Tibial nerve (tissue), 4 donors: ENCODE results near the gene TRIM41. TPM values are rescaled to one million over a fixed set of nuclear protein-coding genes. Genes with fewer than 3 reads are reported as not detected.

Source experiments
- DNase-seq, 2 donors: peaks; one replicate each; pipeline ENCODE4 v3.0.0-alpha.2; 2019; ENCODE audit warnings: low spot score in 2 of 2
- H3K27ac ChIP-seq, 4 donors: fragments of 200-600 bp; sonication (generic) in 3 of 4; one replicate each; pipeline ENCODE4 v1.5.1; 2017 to 2019; ENCODE audit warnings: mild to moderate bottlenecking in 1 of 4
- H3K27me3 ChIP-seq, 2 donors: fragments of 200-600 bp; sonication (generic) in 1 of 2; one replicate each; pipeline versions ENCODE4 v1.5.1 to v1.6.0; 2017 to 2019
- H3K36me3 ChIP-seq, 3 donors: fragments of 200-600 bp; sonication (generic); one replicate each; pipeline ENCODE4 v1.5.1; 2018 to 2019
- H3K4me1 ChIP-seq, 4 donors: fragments of 200-600 bp; sonication (generic) in 3 of 4; one replicate each; pipeline ENCODE4 v1.5.1; 2017 to 2019
- H3K4me3 ChIP-seq, 4 donors: fragments of 200-600 bp; sonication (generic) in 3 of 4; one replicate each; pipeline ENCODE4 v1.5.1; 2017 to 2019; ENCODE audit warnings: mild to moderate bottlenecking in 1 of 4, moderate library complexity in 1 of 4
- H3K9me3 ChIP-seq, 4 donors: fragments of 200-600 bp; sonication (generic) in 3 of 4; one replicate each; pipeline ENCODE4 v1.5.1; 2017 to 2019
- EP300 ChIP-seq, 2 donors: sonication (generic); formaldehyde crosslinking; IDR thresholded peaks; one replicate each; pipeline ENCODE4 v1.6.1; 2017; ENCODE audit warnings: antibody characterized with exemption in 2 of 2, mild to moderate bottlenecking in 1 of 2
- POLR2A ChIP-seq, 2 donors: fragments of 450-650 bp; IDR thresholded peaks; one replicate each; pipeline ENCODE4 v1.6.1; 2017; ENCODE audit warnings: antibody characterized with exemption in 2 of 2, mild to moderate bottlenecking in 2 of 2, moderate library complexity in 2 of 2
- WGBS, 2 donors: methylation state at CpG; one replicate each; pipeline ENCODE4 v1.1.5; 2018; 5-methylcytosine and 5-hydroxymethylcytosine counted together
- total RNA-seq, 4 donors: library from RNA; depleted of rRNA; stranded (reverse); fragments of >200 nt; gene quantifications; one replicate each; pipeline ENCODE4 v1.1.0, GENCODE V29; 2016
- TF ChIP-seq, protein P1 (sequence below), 5 experiments: fragments of 200-600 bp in 3 of 5; fragments of 450-650 bp in 2 of 5; sonication (generic) in 3 of 5; IDR thresholded peaks; one replicate each; pipeline ENCODE4 v1.5.1; 2016 to 2019; ENCODE audit warnings: antibody characterized with exemption in 5 of 5, mild to moderate bottlenecking in 3 of 5, moderate library complexity in 2 of 5

TRIM41 gene
- total RNA-seq, 4 donors from 2014 or later: 17.9 to 25.7 (median 22.7) TPM

DNA sequence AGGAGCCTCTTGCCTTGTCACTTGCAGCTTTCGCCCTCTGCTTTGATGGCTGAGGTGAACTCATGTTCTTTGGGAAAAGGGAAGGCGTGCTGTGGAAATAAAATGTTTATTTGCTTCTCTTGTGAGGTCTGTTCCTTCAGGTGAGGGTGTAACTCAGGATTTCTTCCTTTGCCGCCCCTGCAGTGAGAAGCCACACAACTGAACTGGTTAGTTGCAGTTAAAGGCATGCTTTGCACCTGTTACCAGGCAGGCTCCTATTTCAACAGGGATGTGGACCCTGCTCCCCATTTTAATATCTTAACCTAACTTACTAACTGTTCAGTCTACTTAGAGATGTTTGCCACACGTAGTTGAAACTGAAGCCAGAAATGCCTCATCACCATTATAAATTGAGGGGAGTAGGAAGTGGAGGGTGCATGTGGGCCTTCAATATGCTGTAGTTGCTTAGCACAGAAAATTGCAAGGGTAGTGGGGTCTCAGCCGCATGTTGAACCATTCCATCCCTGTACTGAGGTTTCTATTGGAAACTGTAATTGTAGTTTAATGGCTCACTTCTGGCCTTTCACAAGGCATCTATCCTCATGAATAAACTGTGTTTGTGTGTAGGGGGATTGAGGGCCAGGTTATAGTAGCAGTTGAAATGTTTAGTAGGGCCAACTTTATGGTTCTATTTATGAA, 12.7 kb downstream of the TRIM41 start:
- H3K4me3 ChIP-seq: no peak overlapping the region
- DNase-seq: no peak

DNA sequence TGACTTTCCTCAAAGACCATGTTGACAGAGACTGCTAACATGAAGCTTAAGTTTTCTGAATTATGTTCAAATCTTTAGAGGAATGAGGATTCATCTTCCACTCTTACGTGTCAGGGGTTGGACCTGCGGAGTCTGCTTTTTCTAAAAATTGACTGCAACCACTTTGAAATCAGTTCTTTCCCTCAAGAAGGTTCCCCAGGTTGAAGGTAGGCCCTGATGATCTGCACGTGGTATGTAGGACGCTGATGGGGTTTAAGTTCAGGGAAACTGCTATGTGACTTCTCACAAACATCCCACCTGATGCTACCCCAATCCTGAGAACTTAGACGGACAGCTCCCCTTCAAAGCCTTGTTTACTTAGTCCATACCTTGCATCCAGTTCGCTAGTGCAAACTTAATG, 13.4 kb downstream of the TRIM41 start:
- Histone ChIP-seq H3K4me3 (no peak overlapping the region), H3K27me3 (no peaks in the 10 kb centered on the region), H3K9me3 (no peaks in the 10 kb centered on the region), H3K27ac (no peak overlapping the region), H3K36me3 (peaks cover 24 to 100% (median 36%) of the 10 kb centered on the region in 3 donors), H3K4me1 (peaks cover 0 to 23% (median 6%) of the 10 kb centered on the region in 4 donors)
- WGBS, 2 donors: 78 to 82% methylated on average over 6 of the region's 6 CpGs
- TF ChIP-seq EP300 (IDR thresholded peaks at IDR 0.05) (no peak), POLR2A (IDR thresholded peaks at IDR 0.05) (no peak)
- TF ChIP-seq, protein P1, sequence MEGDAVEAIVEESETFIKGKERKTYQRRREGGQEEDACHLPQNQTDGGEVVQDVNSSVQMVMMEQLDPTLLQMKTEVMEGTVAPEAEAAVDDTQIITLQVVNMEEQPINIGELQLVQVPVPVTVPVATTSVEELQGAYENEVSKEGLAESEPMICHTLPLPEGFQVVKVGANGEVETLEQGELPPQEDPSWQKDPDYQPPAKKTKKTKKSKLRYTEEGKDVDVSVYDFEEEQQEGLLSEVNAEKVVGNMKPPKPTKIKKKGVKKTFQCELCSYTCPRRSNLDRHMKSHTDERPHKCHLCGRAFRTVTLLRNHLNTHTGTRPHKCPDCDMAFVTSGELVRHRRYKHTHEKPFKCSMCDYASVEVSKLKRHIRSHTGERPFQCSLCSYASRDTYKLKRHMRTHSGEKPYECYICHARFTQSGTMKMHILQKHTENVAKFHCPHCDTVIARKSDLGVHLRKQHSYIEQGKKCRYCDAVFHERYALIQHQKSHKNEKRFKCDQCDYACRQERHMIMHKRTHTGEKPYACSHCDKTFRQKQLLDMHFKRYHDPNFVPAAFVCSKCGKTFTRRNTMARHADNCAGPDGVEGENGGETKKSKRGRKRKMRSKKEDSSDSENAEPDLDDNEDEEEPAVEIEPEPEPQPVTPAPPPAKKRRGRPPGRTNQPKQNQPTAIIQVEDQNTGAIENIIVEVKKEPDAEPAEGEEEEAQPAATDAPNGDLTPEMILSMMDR (IDR thresholded peaks at IDR 0.05): no peak
- DNase-seq: no peak

More for the DNA sequence above, 12.7 kb downstream of the TRIM41 start:
- Histone ChIP-seq H3K36me3 (peaks cover 24 to 100% (median 36%) of the 10 kb centered on the region in 3 donors), H3K27ac (no peak overlapping the region), H3K4me1 (peaks cover 0 to 17% (median 2%) of the 10 kb centered on the region in 4 donors), H3K9me3 (no peaks in the 10 kb centered on the region), H3K27me3 (no peaks in the 10 kb centered on the region)
- 78 to 82% methylated on average over 5 of the region's 5 CpGs for WGBS, 2 donors
- TF ChIP-seq POLR2A (IDR thresholded peaks at IDR 0.05): no peak
- TF ChIP-seq EP300 (IDR thresholded peaks at IDR 0.05): no peak
- TF ChIP-seq, protein P1 (IDR thresholded peaks at IDR 0.05): no peak

DNA sequence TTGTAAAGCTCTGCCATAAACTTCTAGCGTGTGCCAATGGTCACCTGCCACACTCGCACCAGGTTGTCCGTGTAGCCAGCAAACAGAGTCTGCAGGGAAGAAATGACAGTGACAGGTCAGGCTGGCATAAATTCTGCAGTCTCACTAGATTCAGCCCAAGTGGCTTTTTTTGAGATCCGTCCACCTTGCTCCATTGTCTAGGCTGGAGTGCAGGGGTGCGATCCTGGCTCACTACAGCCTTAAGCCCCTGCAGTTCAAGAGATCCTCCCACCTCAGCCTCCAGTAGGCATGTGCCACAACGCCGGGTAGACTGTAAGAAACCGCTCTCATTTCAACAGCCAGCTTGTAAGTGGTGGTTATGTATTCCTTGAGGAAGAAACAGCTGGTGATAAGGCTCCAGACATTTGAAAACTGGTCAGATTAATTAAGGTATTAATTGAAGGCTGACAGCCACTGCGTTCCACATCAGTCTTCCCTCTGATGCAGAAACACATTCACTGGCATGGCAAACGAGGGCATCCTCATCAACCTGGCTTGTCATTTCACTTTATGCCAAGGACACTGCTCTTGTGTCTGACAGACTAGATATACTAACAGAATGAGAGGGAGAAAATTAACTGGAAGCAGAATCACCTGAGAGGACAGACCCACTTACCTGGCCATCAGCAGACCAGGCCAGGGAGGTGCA, 14.0 kb downstream of the TRIM41 start:
- Histone ChIP-seq H3K4me1 (peaks cover 0 to 29% (median 12%) of the 10 kb centered on the region in 4 donors), H3K27ac (no peak overlapping the region), H3K36me3 (peaks cover 28 to 100% (median 36%) of the 10 kb centered on the region in 3 donors), H3K9me3 (no peaks in the 10 kb centered on the region), H3K4me3 (no peak overlapping the region), H3K27me3 (no peaks in the 10 kb centered on the region)
- WGBS, 2 donors: 80 to 91% methylated on average over 10 of the region's 10 CpGs
- no peak for DNase-seq
- no peak for TF ChIP-seq EP300 (IDR thresholded peaks at IDR 0.05)

DNA sequence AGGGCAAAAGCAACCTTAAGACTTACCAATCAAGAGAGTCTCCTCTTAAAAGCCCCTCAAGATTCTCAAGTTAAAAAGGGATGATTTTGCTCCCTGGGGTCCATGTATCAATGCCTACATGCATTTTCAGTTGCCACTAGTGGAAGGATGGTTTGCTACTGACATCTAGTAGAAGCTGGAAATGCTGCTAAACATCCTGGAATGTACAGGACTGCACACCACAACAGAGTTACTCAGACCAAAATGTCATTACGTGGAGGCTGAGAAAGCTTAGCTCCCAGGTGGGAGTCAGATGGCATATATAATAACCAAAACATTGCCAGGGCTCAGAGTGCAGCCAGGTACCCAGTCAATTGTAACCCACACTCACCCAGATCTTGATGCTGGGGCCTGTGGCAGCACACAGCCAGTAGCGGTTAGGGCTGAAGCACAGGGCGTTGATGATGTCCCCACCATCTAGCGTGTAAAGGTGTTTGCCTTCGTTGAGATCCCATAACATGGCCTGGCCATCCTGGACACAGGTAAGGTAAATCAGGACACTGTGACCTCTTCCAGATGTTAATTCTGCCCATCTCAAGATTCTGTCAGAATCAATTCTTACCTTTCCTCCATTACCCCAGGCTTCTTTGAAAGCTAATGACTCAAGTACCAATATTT, 14.8 kb downstream of the TRIM41 start:
- H3K4me1 ChIP-seq: peaks cover 0 to 37% (median 18%) of the 10 kb centered on the region in 4 donors
- no peak overlapping the region for H3K4me3 ChIP-seq
- no peak overlapping the region for H3K27ac ChIP-seq
- H3K36me3 ChIP-seq: peaks cover 29 to 93% (median 36%) of the 10 kb centered on the region in 3 donors
- no peaks in the 10 kb centered on the region for H3K27me3 ChIP-seq
- no peak for DNase-seq
- no peak for TF ChIP-seq EP300 (IDR thresholded peaks at IDR 0.05)
- no peak for TF ChIP-seq POLR2A (IDR thresholded peaks at IDR 0.05)
- TF ChIP-seq, protein P1 (IDR thresholded peaks at IDR 0.05): no peak
- no peaks in the 10 kb centered on the region for H3K9me3 ChIP-seq
- 89 to 92% methylated on average over 5 of the region's 5 CpGs for WGBS, 2 donors

DNA sequence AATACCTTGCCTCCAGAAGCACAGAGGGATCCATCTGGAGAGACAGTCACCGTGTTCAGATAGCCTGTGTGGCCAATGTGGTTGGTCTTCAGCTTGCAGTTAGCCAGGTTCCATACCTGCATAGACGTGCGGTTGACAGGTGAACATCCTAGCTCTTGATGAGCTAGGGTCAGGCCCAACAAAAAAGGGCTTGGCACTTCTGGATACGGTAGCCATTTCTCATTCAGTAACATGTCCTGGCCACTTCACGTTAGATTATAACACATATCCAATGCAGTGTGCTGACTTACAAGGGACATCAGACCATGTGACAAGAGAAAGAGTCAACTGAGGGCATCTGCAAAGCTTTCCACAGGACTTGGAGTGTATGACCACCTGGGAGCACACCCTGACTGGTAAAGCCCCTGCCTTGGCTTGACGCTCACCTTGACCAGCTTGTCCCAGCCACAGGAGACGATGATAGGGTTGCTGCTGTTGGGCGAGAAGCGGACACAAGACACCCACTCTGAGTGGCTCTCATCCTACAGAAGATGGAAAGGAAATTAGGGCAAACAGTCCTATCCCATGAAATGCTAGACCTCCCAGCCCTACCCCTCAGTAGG, 16.1 kb downstream of the TRIM41 start:
- Histone ChIP-seq H3K4me3 (no peak overlapping the region), H3K36me3 (peaks cover 29 to 80% (median 36%) of the 10 kb centered on the region in 3 donors), H3K9me3 (no peaks in the 10 kb centered on the region), H3K4me1 (peaks cover 0 to 37% (median 18%) of the 10 kb centered on the region in 4 donors), H3K27ac (no peak overlapping the region), H3K27me3 (no peaks in the 10 kb centered on the region)
- TF ChIP-seq, protein P1 (IDR thresholded peaks at IDR 0.05): no peak
- WGBS, 2 donors: 91 to 93% methylated on average over 9 of the region's 9 CpGs
- DNase-seq: no peak
